ENCODE results near the gene CYP2A13. TPM values are rescaled to one million over a fixed set of nuclear protein-coding genes. Genes with fewer than 3 reads are reported as not detected.
A peak's percentile ranks its signal among the peaks of the same experiment; 100 is the strongest.
"Not testable (repeated sequence)": the region's sequence is repeated elsewhere in the genome, so short reads cannot be mapped to it uniquely, and the experiment has no call there.

Gene CYP2A13
- polyA plus RNA-seq, 1 donor (not counting 4 experiments of a cell fraction or from before 2014, with no cell fraction given): not detected

- H3K9me1 ChIP-seq (ENCODE audit: control insufficient read depth, extremely low read depth, insufficient read depth, low read length): no peaks in the 10 kb centered on the region
- no peak for DNase-seq (ENCODE audit: low read depth, low spot score)
- no peak overlapping the region for H2AFZ ChIP-seq (ENCODE audit: control insufficient read depth, low read length)
- no peaks in the 10 kb centered on the region for H3K4me1 ChIP-seq (ENCODE audit: control insufficient read depth, extremely low read depth, insufficient read depth, low read length)
- H3K79me2 ChIP-seq (ENCODE audit: control insufficient read depth, insufficient read depth, low read length): no peaks in the 10 kb centered on the region
- TF ChIP-seq CTCF (optimal IDR thresholded peaks at IDR 0.05 in 1 of 3, IDR thresholded peaks at IDR 0.05 in 1 of 3, conservative IDR thresholded peaks at IDR 0.05 in 1 of 3; ENCODE audit: extremely low read depth in 1 of 3, insufficient read depth in 2 of 3, low read length in 3 of 3) (no peak), EZH2 (IDR thresholded peaks at IDR 0.05; ENCODE audit: low read length) (no peak)
- H3K4me3 ChIP-seq (ENCODE audit: control insufficient read depth in 2 of 3, extremely low read depth in 1 of 3, insufficient read depth in 2 of 3, low read depth in 1 of 3, low read length in 3 of 3): no peak overlapping the region
- dilution Hi-C loops (cut with MboI; ENCODE audit: extremely low pct_ligation_motif_present, low sequenced_read_pairs): no loop called here
- H3K27me3 ChIP-seq (ENCODE audit: control insufficient read depth, extremely low read depth, insufficient read depth, low read length): no peaks in the 10 kb centered on the region
- H4K20me1 ChIP-seq (ENCODE audit: control insufficient read depth, extremely low read depth, insufficient read depth, low read length): no peaks in the 10 kb centered on the region
- no peak overlapping the region for H3K27ac ChIP-seq (ENCODE audit: control insufficient read depth, insufficient read depth, low read length)
- H3K36me3 ChIP-seq (ENCODE audit: control insufficient read depth in 2 of 2, extremely low read depth in 1 of 2, insufficient read depth in 2 of 2, low read length in 2 of 2): no peaks in the 10 kb centered on the region
- H3K9ac ChIP-seq (ENCODE audit: control insufficient read depth, extremely low read depth, insufficient read depth, low read length): no peak overlapping the region
- H3K4me2 ChIP-seq (ENCODE audit: control insufficient read depth, extremely low read depth, insufficient read depth, low read depth, low read length): no peak overlapping the region
- no peaks in the 10 kb centered on the region for H3K9me3 ChIP-seq (ENCODE audit: control insufficient read depth, low read depth, low read length)
- FAIRE-seq: no peak
These were observed 35.6 kb downstream of the CYP2A13 start for GRCh38 chr19:41123716-41124294.

GRCh38 chr19:41126765-41127203, 38.5 kb downstream of the CYP2A13 start:
- H3K36me3 ChIP-seq (ENCODE audit: control insufficient read depth in 2 of 2, extremely low read depth in 1 of 2, insufficient read depth in 2 of 2, low read length in 2 of 2); H3K4me3 ChIP-seq (ENCODE audit: control insufficient read depth in 2 of 3, extremely low read depth in 1 of 3, insufficient read depth in 2 of 3, low read depth in 1 of 3, low read length in 3 of 3); dilution Hi-C loops (cut with MboI; ENCODE audit: extremely low pct_ligation_motif_present, low sequenced_read_pairs); H3K27me3 ChIP-seq (ENCODE audit: control insufficient read depth, extremely low read depth, insufficient read depth, low read length); H3K27ac ChIP-seq (ENCODE audit: control insufficient read depth, insufficient read depth, low read length); H3K9me3 ChIP-seq (ENCODE audit: control insufficient read depth, low read depth, low read length); H3K9ac ChIP-seq (ENCODE audit: control insufficient read depth, extremely low read depth, insufficient read depth, low read length); H3K4me1 ChIP-seq (ENCODE audit: control insufficient read depth, extremely low read depth, insufficient read depth, low read length); H2AFZ ChIP-seq (ENCODE audit: control insufficient read depth, low read length); H3K4me2 ChIP-seq (ENCODE audit: control insufficient read depth, extremely low read depth, insufficient read depth, low read depth, low read length); H4K20me1 ChIP-seq (ENCODE audit: control insufficient read depth, extremely low read depth, insufficient read depth, low read length); H3K9me1 ChIP-seq (ENCODE audit: control insufficient read depth, extremely low read depth, insufficient read depth, low read length); H3K79me2 ChIP-seq (ENCODE audit: control insufficient read depth, insufficient read depth, low read length); DNase-seq (ENCODE audit: low read depth, low spot score): not testable (repeated sequence)
- peak; percentile 15 to 47 (median 34) for TF ChIP-seq CTCF (optimal IDR thresholded peaks at IDR 0.05 in 1 of 3, IDR thresholded peaks at IDR 0.05 in 1 of 3, conservative IDR thresholded peaks at IDR 0.05 in 1 of 3; ENCODE audit: extremely low read depth in 1 of 3, insufficient read depth in 2 of 3, low read length in 3 of 3)
- FAIRE-seq: peak; percentile 56

- H3K4me2 ChIP-seq (ENCODE audit: control insufficient read depth, extremely low read depth, insufficient read depth, low read depth, low read length); H4K20me1 ChIP-seq (ENCODE audit: control insufficient read depth, extremely low read depth, insufficient read depth, low read length); dilution Hi-C loops (cut with MboI; ENCODE audit: extremely low pct_ligation_motif_present, low sequenced_read_pairs); DNase-seq (ENCODE audit: low read depth, low spot score); H2AFZ ChIP-seq (ENCODE audit: control insufficient read depth, low read length); H3K9me3 ChIP-seq (ENCODE audit: control insufficient read depth, low read depth, low read length); H3K79me2 ChIP-seq (ENCODE audit: control insufficient read depth, insufficient read depth, low read length); H3K4me1 ChIP-seq (ENCODE audit: control insufficient read depth, extremely low read depth, insufficient read depth, low read length); FAIRE-seq; H3K36me3 ChIP-seq (ENCODE audit: control insufficient read depth in 2 of 2, extremely low read depth in 1 of 2, insufficient read depth in 2 of 2, low read length in 2 of 2); H3K9me1 ChIP-seq (ENCODE audit: control insufficient read depth, extremely low read depth, insufficient read depth, low read length); H3K27me3 ChIP-seq (ENCODE audit: control insufficient read depth, extremely low read depth, insufficient read depth, low read length); H3K27ac ChIP-seq (ENCODE audit: control insufficient read depth, insufficient read depth, low read length); H3K9ac ChIP-seq (ENCODE audit: control insufficient read depth, extremely low read depth, insufficient read depth, low read length); H3K4me3 ChIP-seq (ENCODE audit: control insufficient read depth in 2 of 3, extremely low read depth in 1 of 3, insufficient read depth in 2 of 3, low read depth in 1 of 3, low read length in 3 of 3): not testable (repeated sequence)
These were observed 39.1 kb downstream of the CYP2A13 start for GRCh38 chr19:41127362-41127761.

All from keratinocyte (primary cell).